ENCODE data around the gene ZNF497.

Gene ZNF497

DNA sequence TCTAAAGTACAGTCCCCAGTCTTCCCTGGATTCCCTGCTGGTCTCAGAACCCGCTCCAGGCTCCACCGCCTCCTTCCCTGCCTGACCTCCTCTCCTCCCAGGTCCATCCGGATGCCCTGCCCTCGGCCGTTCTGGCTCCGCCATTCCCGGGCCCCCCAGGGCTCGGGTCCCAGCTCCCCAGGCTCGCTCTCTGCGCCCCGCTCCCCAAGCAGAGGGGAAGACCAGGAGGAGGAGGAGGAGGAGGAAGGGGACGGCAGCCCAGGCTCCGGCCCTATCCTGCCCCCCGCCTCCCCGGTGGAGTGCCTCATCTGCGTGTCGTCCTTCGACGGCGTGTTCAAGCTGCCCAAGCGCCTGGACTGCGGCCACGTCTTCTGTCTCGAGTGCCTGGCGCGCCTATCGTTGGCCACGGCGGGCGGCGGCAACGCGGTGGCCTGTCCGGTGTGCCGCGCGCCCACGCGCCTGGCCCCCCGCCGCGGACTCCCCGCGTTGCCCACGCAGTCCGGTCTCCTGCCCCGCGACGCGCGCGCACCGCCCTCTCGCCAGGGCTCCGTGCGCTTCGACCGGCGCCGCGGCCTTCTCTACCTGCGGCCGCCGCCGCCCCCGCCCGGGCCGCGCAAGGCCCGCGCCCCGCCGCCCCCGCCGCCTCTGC is 33.6 kb upstream of the ZNF497 start:
- no peak overlapping the region for H3K4me3 ChIP-seq (ENCODE audit: low read depth in 1 of 2, low read length in 1 of 2)
- peaks cover 24% of the 10 kb centered on the region for H3K36me3 ChIP-seq
- no peak overlapping the region for H3K27ac ChIP-seq
- H3K27me3 ChIP-seq: peaks cover 51% of the 10 kb centered on the region
- TF ChIP-seq, protein P1, sequence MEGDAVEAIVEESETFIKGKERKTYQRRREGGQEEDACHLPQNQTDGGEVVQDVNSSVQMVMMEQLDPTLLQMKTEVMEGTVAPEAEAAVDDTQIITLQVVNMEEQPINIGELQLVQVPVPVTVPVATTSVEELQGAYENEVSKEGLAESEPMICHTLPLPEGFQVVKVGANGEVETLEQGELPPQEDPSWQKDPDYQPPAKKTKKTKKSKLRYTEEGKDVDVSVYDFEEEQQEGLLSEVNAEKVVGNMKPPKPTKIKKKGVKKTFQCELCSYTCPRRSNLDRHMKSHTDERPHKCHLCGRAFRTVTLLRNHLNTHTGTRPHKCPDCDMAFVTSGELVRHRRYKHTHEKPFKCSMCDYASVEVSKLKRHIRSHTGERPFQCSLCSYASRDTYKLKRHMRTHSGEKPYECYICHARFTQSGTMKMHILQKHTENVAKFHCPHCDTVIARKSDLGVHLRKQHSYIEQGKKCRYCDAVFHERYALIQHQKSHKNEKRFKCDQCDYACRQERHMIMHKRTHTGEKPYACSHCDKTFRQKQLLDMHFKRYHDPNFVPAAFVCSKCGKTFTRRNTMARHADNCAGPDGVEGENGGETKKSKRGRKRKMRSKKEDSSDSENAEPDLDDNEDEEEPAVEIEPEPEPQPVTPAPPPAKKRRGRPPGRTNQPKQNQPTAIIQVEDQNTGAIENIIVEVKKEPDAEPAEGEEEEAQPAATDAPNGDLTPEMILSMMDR (IDR thresholded peaks at IDR 0.05): no peak
- peaks cover 5 to 10% of the 10 kb centered on the region in 2 experiments for H3K4me1 ChIP-seq (ENCODE audit: control insufficient read depth in 1 of 2, insufficient read depth in 1 of 2, low read depth in 1 of 2, low read length in 1 of 2)
- no peaks in the 10 kb centered on the region for H3K9me3 ChIP-seq

DNA sequence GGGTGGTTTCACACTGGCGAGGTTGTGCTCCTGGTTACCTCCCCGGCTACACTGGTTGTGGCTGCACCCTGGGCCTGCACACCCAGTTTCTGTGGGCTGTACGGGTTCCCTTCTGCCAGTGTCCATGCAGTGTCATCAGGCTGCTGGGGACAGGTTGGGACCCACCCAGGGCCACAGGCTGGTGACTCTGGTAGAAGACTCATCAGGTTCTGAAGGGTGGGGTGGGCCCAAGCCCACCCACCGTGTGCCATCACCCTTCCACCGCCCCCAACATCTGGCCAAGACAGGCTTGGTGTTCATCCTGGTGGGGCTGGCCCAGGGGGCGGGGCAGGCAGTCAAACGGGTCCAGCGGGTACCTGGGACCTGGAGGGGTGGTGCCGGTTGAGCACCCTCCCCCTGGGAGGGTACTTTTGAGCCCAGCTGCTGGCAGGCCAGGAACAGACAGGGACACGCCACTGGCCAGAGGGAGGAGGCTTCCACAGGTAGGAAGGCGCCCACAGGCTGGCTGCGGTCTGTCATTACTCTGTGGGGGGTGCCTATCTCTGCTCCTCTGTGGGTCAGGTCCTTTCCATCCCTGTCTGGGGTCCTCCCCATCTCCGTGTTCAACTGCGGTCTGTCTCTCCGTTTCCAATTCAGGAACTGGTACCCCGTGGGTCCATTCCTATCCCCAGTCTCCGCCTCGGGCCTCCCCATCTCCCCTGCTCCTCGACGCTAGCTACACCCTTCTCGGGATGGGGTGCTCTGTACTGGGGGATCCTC is 32.8 kb upstream of the ZNF497 start, which contains the start of gene RNF225:
Gene RNF225, plus strand, starts transcription at position 437 of the 759 bp plus-strand sequence. CDS start 434 bp downstream, outside the sequence.
- peaks cover 0 to 3% of the 10 kb centered on the region in 2 experiments for H3K4me1 ChIP-seq (ENCODE audit: control insufficient read depth in 1 of 2, insufficient read depth in 1 of 2, low read depth in 1 of 2, low read length in 1 of 2)
- no peak within 1 kb of the TSS for H3K4me3 ChIP-seq (ENCODE audit: low read depth in 1 of 2, low read length in 1 of 2)
- TF ChIP-seq, protein P1 (IDR thresholded peaks at IDR 0.05): no peak
- H3K36me3 ChIP-seq: peaks cover 24% of the 10 kb centered on the region
- no peaks in the 10 kb centered on the region for H3K9me3 ChIP-seq
- H3K27ac ChIP-seq: no peak within 1 kb of the TSS
- H3K27me3 ChIP-seq: peaks cover 51% of the 10 kb centered on the region

DNA sequence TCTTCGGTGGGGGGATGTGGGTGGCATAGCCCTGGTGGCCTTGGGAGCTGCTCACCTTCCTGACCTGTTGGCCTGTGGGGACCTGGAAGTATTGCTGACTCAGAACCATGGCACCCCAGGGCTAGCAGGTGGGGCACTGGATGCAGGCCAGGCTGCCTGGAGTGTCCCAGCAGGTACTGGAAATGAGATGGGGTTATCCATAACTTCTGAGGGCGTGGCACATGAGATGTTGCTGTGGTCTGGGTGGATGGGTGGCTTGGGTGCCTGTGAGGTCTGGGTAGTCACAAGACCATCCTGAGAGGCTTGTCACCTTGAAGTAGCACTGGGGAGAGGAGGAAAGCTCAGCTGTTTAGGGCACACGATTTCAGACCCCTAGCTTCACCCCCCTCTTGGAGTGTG is 32.3 kb upstream of the ZNF497 start:
- TF ChIP-seq, protein P1 (IDR thresholded peaks at IDR 0.05): no peak
- H3K9me3 ChIP-seq: no peaks in the 10 kb centered on the region
- H3K27ac ChIP-seq: no peak overlapping the region
- H3K4me3 ChIP-seq (ENCODE audit: low read depth in 1 of 2, low read length in 1 of 2): no peak overlapping the region
- H3K4me1 ChIP-seq (ENCODE audit: control insufficient read depth in 1 of 2, insufficient read depth in 1 of 2, low read depth in 1 of 2, low read length in 1 of 2): peaks cover 0 to 3% of the 10 kb centered on the region in 2 experiments
- peaks cover 24% of the 10 kb centered on the region for H3K36me3 ChIP-seq
- peaks cover 50% of the 10 kb centered on the region for H3K27me3 ChIP-seq

DNA sequence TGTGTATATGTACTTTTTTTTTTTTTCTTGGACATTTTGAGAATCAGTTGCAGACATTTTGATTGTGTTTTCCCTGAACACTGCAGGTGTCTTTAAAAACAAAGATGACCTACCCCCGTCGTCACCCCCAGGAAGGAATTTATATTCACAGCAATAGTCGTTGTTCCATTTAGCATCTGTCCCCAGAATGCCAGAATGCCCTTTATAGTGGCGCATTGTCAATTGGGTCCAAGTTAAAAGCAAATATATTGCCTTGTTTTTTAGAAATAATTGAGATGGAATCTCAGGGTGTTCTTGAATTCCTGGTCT is 31.1 kb upstream of the ZNF497 start:
- H3K4me1 ChIP-seq (ENCODE audit: control insufficient read depth in 1 of 2, insufficient read depth in 1 of 2, low read depth in 1 of 2, low read length in 1 of 2): peaks cover 0 to 3% of the 10 kb centered on the region in 2 experiments
- H3K36me3 ChIP-seq: peaks cover 24% of the 10 kb centered on the region
- TF ChIP-seq, protein P1 (IDR thresholded peaks at IDR 0.05): no peak
- no peak overlapping the region for H3K4me3 ChIP-seq (ENCODE audit: low read depth in 1 of 2, low read length in 1 of 2)
- no peak overlapping the region for H3K27ac ChIP-seq
- H3K9me3 ChIP-seq: no peaks in the 10 kb centered on the region
- H3K27me3 ChIP-seq: peaks cover 39% of the 10 kb centered on the region

DNA sequence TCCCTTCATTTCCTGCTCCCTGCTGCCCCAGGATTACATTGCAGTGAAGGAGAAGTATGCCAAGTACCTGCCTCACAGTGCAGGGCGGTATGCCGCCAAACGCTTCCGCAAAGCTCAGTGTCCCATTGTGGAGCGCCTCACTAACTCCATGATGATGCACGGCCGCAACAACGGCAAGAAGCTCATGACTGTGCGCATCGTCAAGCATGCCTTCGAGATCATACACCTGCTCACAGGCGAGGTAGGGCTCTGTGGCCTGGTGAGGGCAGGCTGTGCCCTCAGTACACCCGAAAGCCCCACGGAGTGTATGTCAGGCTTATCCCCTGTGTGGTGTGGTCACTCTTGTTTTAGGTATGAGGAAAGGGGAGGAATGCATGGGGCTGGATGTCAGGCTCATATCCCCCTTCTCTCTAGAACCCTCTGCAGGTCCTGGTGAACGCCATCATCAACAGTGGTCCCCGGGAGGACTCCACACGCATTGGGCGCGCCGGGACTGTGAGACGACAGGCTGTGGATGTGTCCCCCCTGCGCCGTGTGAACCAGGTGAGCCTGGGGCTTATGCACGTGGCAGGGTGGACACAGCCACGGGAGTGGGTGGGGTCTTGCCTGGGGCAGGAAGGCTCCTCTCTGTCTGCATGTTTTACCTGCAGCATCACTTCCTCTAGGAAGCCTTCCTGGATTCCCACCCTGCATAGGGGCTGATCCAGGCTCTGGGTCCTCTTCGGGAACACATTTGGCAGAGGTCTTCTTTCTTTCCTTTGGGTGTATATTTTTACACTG is 30.6 kb upstream of the ZNF497 start:
- Histone ChIP-seq H3K27ac (no peak overlapping the region), H3K27me3 (peaks cover 34% of the 10 kb centered on the region), H3K36me3 (peaks cover 24% of the 10 kb centered on the region), H3K4me3 (ENCODE audit: low read depth in 1 of 2, low read length in 1 of 2) (no peak overlapping the region), H3K9me3 (no peaks in the 10 kb centered on the region), H3K4me1 (ENCODE audit: control insufficient read depth in 1 of 2, insufficient read depth in 1 of 2, low read depth in 1 of 2, low read length in 1 of 2) (peaks cover 0 to 3% of the 10 kb centered on the region in 2 experiments)
- TF ChIP-seq, protein P1 (IDR thresholded peaks at IDR 0.05): no peak

All from neutrophil (primary cell).